ENCODE measurements around the gene PEF1.

Gene PEF1

GRCh38 chr1:31584869-31585735 is 59.6 kb downstream of the PEF1 start:
- no peak for DNase-seq (ENCODE audit: low spot score)

- DNase-seq (ENCODE audit: low spot score): no peak
Observed at GRCh38 chr1:31583995-31584868, 60.4 kb downstream of the PEF1 start.

DNA sequence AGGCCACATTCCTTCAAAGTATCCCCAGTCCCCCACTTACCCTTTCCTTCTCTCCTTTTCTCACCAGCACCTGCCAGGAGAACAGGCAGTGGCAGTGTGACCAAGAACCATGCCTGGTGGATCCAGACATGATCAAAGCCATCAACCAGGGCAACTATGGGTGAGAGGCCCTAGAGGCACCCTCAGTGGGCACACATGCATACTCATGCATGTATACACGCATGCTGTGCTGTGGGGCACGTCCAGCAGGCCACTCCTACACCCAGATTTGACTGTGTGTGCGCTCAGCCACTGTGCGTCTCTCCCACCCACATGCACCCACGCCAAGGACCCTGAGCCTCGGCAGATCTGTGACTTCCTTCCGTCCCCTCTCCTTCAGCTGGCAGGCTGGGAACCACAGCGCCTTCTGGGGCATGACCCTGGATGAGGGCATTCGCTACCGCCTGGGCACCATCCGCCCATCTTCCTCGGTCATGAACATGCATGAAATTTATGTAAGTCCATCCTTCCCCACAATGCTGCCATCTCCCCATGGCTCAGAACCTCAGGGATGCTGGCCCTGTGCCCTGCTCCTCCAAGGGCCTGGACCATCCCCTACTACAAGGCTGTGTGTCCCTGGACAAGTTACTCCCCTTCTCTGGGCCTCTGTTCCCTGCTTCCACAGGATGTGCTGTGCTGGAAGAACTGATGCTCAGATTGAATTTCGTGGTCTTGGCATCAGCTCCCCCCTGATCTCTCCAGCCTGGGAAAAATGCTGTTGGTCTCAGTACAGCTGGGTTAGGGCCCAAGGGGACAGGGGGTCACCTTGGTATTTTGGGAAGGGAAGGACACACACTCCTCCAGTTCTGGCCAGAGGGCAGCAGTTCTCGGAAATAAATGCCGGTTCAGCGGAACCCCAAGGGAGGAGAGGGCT is 61.3 kb downstream of the PEF1 start:
- no peak for DNase-seq (ENCODE audit: low spot score)

- DNase-seq (ENCODE audit: low spot score): no peak
Observed at GRCh38 chr1:31581821-31582810, 62.6 kb downstream of the PEF1 start.

GRCh38 chr1:31580891-31581603 is 63.6 kb downstream of the PEF1 start:
- DNase-seq (ENCODE audit: low spot score): no peak

GRCh38 chr1:31580513-31580870 is 64.2 kb downstream of the PEF1 start:
- no peak for DNase-seq (ENCODE audit: low spot score)
